Stimulated activated naive CD8-positive, alpha-beta T cell treated with anti-CD3 and anti-CD28 coated beads, Interleukin-15, amount 100 ng/mL, for 72 hours (primary cell): ENCODE measurements around the gene TAF8.

Experiments used
- ATAC-seq: fragments of 150-1000 bp; cut with Tn5 transposase; 2 replicates; pipeline ENCODE4 v1.10.0; 2021; ENCODE audit warnings: mild to moderate bottlenecking, moderate library complexity
- DNase-seq, 2 donors: peaks; one replicate each; pipeline ENCODE4 v3.0.0; 2021 to 2022
- H3K27ac Mint-ChIP-seq, 2 donors: one replicate each; pipeline ENCODE4 v1.8.0; 2022; ENCODE audit warnings: mild to moderate bottlenecking in 2 of 2, mixed read lengths in 2 of 2, moderate library complexity in 2 of 2
- H3K27me3 Mint-ChIP-seq: one replicate; pipeline ENCODE4 v1.8.0; 2022; ENCODE audit warnings: mixed read lengths
- H3K4me1 Mint-ChIP-seq: one replicate; pipeline ENCODE4 v1.8.0; 2022; ENCODE audit warnings: mild to moderate bottlenecking, mixed read lengths
- H3K4me3 Mint-ChIP-seq, 2 donors: one replicate each; pipeline ENCODE4 v1.8.0; 2022; ENCODE audit warnings: mild to moderate bottlenecking in 2 of 2, mixed read lengths in 2 of 2, moderate library complexity in 1 of 2
- H3K9me3 Mint-ChIP-seq, 2 donors: one replicate each; pipeline ENCODE4 v1.8.0; 2022; ENCODE audit warnings: mixed read lengths in 2 of 2

Gene TAF8

DNA sequence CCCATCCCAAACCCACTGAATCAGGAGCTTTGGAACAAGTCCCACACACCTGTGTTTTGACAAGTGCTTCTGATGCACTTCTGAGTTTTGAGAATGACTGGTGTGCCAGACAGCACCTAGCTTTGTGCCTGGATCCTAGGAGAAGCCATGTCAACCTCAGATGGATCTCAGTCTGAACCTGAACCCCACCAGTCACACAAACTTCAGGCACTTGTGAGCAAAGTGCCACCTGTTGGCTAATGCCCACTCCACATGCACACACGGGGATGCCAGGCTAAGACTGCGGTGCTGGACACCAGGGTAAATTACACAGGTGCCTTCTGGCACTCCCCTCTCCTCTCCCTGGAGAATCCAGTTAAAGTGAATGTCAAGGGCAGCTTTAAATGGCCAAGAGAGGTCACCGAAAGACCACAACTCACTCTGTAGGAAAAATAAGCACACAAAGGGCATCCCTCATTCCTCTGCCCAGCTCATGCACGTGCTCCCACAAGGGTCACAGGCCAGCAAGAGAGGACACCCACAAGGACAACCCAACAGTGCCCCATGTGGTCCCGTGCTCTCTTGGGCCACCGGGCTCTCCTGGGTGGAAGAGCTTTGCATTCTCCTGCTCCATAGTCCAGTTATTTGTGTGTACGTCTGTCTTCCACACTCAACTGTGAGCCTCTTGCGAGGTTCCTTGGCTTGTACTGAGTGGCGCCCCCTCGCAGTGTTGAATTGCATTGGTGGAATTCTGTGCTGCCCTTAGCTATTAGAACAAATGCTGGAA, 45.6 kb downstream of the TAF8 start:
- DNase-seq (no peak), ATAC-seq (no peak)
- no peak overlapping the region for H3K4me3 Mint-ChIP-seq
- H3K27ac Mint-ChIP-seq: no peak overlapping the region
- H3K9me3 Mint-ChIP-seq: no peaks in the 10 kb centered on the region
- H3K4me1 Mint-ChIP-seq: peaks cover 27% of the 10 kb centered on the region
- no peaks in the 10 kb centered on the region for H3K27me3 Mint-ChIP-seq

DNA sequence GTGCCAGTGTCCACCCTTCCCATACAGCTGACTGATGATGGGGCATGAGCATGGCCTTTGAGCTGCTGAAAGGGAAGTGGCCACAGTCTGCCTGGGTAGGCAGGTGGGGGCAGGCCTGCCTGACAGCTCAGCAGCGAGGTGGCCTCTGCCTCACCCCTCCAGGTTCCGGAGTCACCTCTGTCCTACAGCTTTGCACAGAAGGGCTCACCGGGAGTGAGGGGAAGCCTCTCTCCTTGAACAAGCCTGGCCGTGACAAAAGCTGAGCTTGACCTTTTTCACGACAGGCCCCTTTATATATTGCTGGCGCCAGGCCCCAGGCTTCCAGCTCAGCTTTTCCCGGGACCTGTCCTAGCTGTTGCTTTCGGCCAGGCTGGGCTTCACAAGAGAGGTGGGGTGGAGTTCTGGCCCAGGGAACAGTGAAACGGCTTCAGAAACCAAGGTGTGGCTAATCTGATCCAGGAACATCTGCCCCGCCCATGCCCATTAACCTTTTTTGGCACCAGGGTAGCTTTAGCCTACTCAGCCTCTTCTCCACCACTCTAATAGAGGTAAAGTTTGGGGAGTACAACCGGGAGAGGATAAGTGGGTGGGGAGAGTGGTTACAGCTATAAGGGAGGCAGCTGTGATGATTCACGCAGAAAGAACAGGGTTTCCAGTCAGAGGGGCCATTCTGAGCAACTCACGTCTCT, 49.2 kb downstream of the TAF8 start:
- H3K27me3 Mint-ChIP-seq: no peaks in the 10 kb centered on the region
- peak; percentile 61 for ATAC-seq
- peak overlapping the region; percentile 14 to 83 for H3K27ac Mint-ChIP-seq
- peaks cover 43% of the 10 kb centered on the region for H3K4me1 Mint-ChIP-seq
- peak overlapping the region; percentile 53 to 66 for H3K4me3 Mint-ChIP-seq
- H3K9me3 Mint-ChIP-seq: no peaks in the 10 kb centered on the region
- peak in 1 of 2 donors; percentile 34 for DNase-seq

DNA sequence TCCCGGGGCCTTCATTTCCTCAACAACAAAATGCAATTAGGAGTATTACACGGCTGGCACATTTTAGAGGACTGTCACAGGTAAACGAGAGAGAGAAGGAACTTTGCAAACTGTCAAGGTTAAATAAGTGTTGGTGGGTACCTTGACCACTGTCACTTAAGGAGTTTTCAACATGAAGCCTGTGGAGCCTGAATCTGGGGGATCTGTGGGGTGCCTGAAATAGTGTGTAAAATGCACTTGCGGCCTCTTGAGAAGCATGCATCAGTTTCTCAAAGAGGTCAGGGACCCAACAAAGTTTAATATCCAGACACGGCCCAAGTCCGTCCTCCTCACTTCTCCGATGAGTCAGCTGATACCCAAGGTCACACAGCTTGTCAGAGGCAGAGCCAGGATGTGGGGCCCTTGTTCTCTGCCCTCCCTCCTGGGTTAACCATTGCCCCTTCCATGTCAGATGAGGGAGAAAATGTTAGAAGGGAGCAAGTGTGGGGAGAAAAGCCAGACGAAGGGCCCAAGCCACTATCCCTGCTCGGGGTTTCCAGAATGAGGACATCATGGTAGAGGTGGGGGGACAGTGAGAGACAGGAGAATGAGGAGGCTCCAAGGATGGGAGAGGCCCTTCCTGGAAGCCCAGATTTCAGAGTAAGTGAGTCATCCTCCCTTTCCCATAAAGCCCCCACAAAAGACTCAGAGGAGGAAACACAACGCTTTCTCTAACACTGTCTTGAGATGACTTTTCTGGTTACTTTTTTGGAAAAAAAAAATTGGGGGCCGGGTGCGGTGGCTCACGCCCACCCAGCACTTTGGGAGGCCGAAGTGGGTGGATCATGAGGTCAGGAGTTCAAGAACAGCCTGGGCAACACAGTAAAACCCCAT, 49.9 kb downstream of the TAF8 start:
- no peaks in the 10 kb centered on the region for H3K27me3 Mint-ChIP-seq
- peak overlapping the region; percentile 14 to 83 for H3K27ac Mint-ChIP-seq
- peaks cover 43% of the 10 kb centered on the region for H3K4me1 Mint-ChIP-seq
- ATAC-seq (peak; percentile 60), DNase-seq (peak in 1 of 2 donors; percentile 62)
- H3K4me3 Mint-ChIP-seq: peak overlapping the region; percentile 53 to 66
- H3K9me3 Mint-ChIP-seq: no peaks in the 10 kb centered on the region

DNA sequence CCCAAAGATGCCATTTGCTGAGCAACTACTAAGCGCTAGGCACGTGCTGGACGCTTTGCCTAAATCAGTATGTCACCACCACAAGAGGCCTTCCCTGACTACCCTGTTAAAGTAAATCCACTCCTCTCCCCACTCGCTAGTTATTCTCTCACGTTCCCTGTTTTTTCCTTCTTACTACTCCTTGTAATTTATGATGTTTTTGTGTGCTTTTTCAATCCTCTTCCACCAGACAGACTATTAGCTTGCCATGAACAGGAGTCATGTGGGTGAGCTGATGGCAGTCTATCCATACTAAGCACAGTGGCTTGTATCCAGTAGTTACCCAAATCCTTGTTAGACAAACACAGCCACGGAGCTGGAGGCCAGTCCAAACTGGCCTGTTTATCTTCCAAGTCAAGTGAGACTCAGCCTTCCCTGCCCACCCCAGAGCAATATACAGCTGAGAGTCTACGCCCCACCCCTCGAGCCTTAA, 50.9 kb downstream of the TAF8 start:
- peaks cover 43% of the 10 kb centered on the region for H3K4me1 Mint-ChIP-seq
- no peaks in the 10 kb centered on the region for H3K9me3 Mint-ChIP-seq
- H3K27ac Mint-ChIP-seq: peak overlapping the region in 1 of 2 donors; percentile 69
- peak overlapping the region in 1 of 2 donors; percentile 46 for H3K4me3 Mint-ChIP-seq
- ATAC-seq (no peak), DNase-seq (no peak)
- H3K27me3 Mint-ChIP-seq: no peaks in the 10 kb centered on the region

DNA sequence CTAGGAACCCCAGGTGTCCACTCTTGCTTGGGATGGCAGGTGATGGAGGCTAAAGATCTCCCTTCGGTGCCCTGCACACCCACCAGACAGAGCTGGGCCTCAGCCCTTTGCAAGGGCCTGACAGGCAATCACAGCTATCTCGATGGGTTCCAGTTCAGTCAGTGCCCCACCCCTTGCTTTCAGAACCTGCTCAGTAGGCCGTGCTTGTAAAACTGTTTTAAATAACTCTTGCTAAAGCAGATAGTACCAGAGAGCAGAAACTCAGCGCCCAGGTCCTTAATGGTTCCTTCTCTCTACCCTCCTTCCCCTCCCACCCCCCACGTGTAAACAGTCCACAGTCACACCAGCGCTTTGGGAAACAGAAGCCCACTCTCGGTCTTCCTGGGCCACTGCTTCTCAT, 52.9 kb downstream of the TAF8 start:
- ATAC-seq: no peak
- no peaks in the 10 kb centered on the region for H3K27me3 Mint-ChIP-seq
- no peak for DNase-seq
- H3K9me3 Mint-ChIP-seq: no peaks in the 10 kb centered on the region
- H3K4me1 Mint-ChIP-seq: peaks cover 36% of the 10 kb centered on the region
- no peak overlapping the region for H3K27ac Mint-ChIP-seq
- peak overlapping the region; percentile 80 to 83 for H3K4me3 Mint-ChIP-seq

DNA sequence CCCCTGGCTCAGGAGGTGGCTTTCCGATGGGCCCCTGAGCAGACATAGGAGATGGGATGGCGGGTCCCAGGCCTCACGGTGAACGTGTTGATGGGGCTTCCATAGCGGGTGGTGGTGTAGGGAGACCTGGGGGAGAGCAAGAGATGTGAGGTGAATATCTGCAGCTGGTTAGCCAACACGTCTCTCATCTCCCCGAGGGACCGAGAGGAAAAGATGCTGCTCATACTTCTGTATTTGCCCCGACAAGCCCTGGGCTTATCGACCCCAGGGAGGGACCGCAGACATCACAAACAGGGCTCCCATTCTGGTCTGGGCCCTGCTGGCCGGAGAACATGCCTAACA, 53.4 kb downstream of the TAF8 start:
- peaks cover 31% of the 10 kb centered on the region for H3K4me1 Mint-ChIP-seq
- peak; percentile 7 for ATAC-seq
- DNase-seq: no peak
- no peaks in the 10 kb centered on the region for H3K9me3 Mint-ChIP-seq
- peak overlapping the region; percentile 80 to 83 for H3K4me3 Mint-ChIP-seq
- H3K27ac Mint-ChIP-seq: peak overlapping the region; percentile 15 to 94
- H3K27me3 Mint-ChIP-seq: no peaks in the 10 kb centered on the region

DNA sequence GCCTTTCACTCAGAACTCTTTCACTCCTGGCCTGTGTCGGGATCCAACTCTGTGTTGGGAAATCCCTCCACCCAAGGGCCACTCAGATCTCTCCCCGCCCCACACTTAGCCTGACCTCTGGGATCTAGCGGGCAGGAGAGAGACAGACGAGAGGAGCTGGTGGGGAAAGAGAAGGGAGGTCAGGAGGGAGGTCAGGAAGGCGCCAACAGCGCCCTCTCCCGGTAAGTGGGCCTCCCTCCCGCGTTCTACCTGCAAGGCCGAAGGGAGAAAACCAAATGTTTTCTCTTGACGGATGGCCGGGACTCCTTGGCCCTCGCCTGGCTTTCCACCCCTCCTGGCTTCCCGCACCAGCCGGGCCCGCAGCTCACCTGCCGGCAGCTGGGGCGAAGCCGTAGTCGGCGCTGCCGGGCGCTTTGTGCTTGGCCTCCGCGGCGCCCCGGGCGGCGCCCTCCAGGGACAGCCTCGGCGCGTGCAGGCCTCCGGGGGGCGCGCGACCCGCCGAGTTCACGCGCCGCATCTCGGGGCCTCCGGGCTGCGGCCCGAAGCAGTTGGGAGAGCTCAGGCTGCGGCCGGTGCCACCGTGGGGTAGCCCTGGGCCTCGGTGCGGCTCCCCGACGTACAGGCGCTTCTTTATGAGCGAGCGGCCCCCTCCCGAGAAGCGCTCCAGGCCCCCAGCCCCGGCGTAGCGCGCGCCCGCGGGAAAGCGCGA, 53.9 kb downstream of the TAF8 start:
- no peaks in the 10 kb centered on the region for H3K27me3 Mint-ChIP-seq

DNA sequence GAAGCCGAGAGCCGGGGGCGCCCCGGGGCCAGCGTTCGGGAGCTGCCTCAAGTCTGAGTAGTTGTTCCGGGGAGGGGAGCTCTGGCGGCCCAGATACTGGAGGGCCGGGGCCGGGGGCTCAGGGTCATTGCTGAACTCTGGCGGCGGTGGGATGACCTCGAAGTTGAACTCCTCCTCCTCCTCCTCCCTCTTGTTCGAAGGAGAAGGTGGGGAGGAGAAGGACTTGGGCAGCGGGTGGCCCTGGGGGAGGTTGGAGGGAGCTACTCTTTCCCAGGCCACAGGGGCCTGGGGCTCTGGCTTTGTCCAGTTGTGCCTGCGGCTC, 54.4 kb downstream of the TAF8 start:
- no peaks in the 10 kb centered on the region for H3K9me3 Mint-ChIP-seq
- H3K27ac Mint-ChIP-seq: peak overlapping the region; percentile 83 to 92
- H3K27me3 Mint-ChIP-seq: no peaks in the 10 kb centered on the region
- no peak for DNase-seq
- peak; percentile 47 for ATAC-seq
- H3K4me3 Mint-ChIP-seq: peak overlapping the region; percentile 80 to 83
- H3K4me1 Mint-ChIP-seq: peaks cover 27% of the 10 kb centered on the region

More for the DNA sequence above, 53.9 kb downstream of the TAF8 start:
- peaks cover 31% of the 10 kb centered on the region for H3K4me1 Mint-ChIP-seq
- H3K27ac Mint-ChIP-seq: peak overlapping the region; percentile 75 to 94
- H3K9me3 Mint-ChIP-seq: no peaks in the 10 kb centered on the region
- ATAC-seq: peak; percentile 83
- H3K4me3 Mint-ChIP-seq: peak overlapping the region; percentile 80 to 83
- DNase-seq: peak; percentile 84 to 86

DNA sequence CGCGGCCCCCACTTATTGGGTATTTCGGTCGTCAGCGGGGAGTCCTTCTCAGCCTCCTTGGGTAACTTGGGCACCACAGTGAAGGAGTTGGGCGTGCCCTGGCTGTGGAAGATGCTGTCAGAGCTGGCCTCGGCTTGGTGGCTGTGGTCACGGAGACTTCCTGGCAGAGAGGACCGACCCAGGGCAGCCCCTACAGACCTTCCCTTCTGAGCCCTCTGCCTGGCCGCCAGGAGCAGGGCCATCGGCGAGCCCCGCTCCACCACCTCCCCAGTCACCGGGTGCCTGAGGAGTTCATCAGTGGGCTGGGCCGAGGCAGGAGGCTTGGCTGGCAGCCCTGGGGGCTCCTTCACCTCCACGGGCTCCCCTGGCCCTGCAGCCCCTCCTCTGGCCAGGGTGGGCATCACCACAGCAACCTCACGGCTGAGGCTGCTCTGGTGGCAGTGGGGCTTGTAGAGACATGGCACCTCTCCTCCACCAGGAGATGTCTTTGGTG, 54.9 kb downstream of the TAF8 start:
- Mint-ChIP-seq H3K27me3 (no peaks in the 10 kb centered on the region), H3K9me3 (no peaks in the 10 kb centered on the region), H3K4me3 (peak overlapping the region; percentile 80 to 83), H3K27ac (peak overlapping the region; percentile 83 to 92), H3K4me1 (peaks cover 23% of the 10 kb centered on the region)
- DNase-seq (peak in 1 of 2 donors; percentile 23), ATAC-seq (no peak)

DNA sequence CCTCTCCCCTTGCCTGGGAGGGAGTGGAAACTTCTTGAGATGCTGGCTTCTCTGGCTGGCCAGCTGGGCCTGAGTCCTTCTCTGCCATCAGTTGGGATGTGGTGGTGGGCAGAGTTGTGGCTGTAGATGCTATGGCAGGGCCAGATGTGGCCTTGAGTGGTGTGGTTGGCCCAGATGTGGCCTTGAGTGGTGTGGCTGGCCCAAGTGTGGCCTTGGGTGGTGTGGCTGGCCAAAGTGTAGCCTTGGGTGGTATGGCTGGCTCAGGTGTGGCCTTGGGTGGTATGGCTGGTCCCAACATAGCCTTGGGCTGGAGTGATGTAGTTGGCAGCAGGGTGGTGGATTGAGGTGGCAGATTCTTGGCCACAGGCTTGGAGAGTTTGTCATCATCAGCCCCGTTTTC, 55.4 kb downstream of the TAF8 start:
- Mint-ChIP-seq H3K4me1 (peaks cover 18% of the 10 kb centered on the region), H3K4me3 (no peak overlapping the region), H3K27me3 (no peaks in the 10 kb centered on the region), H3K9me3 (no peaks in the 10 kb centered on the region), H3K27ac (peak overlapping the region in 1 of 2 donors; percentile 42)
- DNase-seq (no peak), ATAC-seq (no peak)

DNA sequence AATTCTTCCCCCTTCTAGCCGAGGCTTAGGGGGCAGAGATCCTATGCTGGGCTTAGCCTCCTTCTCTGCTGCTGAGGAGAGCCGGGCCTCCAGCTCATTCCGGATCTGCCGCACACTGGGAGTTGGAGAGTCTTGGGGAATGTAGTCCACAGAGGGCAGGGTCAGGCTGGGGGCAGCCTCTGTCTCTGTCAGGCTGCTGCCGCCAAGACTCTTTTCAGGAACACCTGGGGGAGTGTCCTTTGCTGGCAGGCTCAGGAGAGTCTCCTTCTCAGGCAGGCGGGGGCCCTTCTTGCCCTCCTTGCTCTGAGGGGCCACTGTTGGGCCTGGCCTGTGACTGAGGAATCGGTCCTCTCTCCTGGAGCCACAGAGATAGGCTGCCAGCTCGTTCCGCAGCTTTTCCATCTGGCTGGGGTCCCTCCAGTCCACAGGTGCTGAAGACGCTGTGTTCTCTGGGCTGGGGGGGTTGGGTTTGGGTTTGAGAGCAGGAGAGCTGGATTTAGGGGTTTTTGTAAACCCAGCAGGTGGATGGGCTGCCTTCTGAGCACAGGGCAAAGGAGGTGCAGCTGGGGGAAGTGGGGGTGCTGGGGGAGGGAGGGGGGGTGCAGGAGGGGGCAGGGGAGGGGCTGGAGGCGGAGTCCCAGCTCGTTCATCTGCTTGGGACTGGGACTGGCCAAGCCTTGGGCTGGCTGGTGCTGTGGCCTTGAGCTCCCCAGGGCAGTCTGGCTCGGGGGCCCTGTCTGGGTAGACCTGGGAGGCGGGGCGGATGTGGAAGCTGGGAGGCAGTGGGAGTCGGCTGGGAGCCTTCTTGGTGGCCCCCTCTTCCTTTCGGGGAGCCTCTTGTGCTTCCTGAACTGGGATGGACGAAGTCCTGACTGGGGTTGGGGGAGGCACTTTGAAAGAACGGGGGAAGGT, 56.0 kb downstream of the TAF8 start:
- Mint-ChIP-seq H3K9me3 (no peaks in the 10 kb centered on the region), H3K4me1 (peaks cover 12% of the 10 kb centered on the region)
- ATAC-seq: no peak

DNA sequence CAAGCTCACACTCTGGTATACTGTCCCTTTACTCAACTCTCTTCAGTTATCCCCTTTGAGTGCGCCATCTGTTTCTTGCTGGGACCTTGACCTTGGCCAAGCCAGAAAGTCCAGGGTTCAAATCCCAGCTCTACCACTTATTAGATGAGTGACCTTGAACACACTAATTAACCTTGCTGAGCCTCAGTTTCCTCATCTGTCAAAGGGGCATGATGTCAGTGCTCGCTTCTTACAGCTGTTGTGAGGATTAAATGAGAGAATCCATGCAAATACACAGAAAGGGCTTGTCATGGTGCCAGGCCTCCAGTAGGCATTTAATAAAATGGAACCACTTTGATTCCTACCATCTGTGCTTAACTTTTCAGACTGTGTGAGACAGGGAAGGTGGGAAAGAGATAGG, 57.7 kb downstream of the TAF8 start:
- no peaks in the 10 kb centered on the region for H3K9me3 Mint-ChIP-seq
- H3K4me3 Mint-ChIP-seq: no peak overlapping the region
- H3K27me3 Mint-ChIP-seq: no peaks in the 10 kb centered on the region
- H3K4me1 Mint-ChIP-seq: peaks cover 10% of the 10 kb centered on the region
- no peak overlapping the region for H3K27ac Mint-ChIP-seq
- ATAC-seq: no peak
- DNase-seq: no peak

More for the DNA sequence above, 56.0 kb downstream of the TAF8 start:
- DNase-seq: no peak
- Mint-ChIP-seq H3K27me3 (no peaks in the 10 kb centered on the region), H3K27ac (no peak overlapping the region), H3K4me3 (no peak overlapping the region)

DNA sequence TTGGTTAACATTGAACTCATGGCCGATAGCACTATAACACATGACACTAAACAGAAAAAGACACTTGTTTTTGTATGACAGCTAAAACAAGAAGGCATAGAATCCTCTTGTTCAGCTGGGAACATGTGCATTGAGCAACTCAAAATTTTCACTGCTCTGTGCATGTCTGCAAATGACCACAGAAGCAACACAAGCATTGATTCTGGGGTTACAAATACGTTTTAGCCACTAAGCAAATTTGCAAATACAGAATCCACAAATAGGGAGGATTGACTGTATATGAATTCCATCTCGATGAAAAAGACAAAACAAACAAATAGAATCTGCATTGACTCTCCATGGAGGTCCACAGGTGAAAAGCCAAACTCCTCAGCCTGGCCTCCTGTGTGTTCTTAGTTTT, 60.4 kb downstream of the TAF8 start:
- H3K27ac Mint-ChIP-seq: no peak overlapping the region
- no peaks in the 10 kb centered on the region for H3K27me3 Mint-ChIP-seq
- H3K4me3 Mint-ChIP-seq: no peak overlapping the region
- no peaks in the 10 kb centered on the region for H3K4me1 Mint-ChIP-seq
- ATAC-seq: no peak
- no peak for DNase-seq
- H3K9me3 Mint-ChIP-seq: no peaks in the 10 kb centered on the region

DNA sequence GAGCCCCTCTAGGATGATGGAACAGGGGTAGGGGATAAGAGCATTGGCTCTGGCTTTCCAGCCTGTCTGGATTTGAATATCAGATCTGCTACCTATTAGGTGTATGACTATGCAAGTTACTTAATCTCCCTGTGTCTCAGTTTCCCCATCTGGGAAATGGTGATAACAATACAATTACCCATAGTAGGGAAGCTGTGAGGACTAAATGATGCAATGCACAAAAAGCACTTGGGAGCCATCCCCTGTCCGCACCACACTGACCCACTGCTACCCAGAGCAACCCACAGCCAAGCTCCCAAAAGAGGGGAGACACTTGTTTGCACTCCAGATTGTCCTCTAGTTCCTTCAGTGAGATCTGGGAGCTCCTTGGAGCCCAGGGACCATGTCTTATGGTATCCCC, 62.0 kb downstream of the TAF8 start:
- no peak overlapping the region for H3K27ac Mint-ChIP-seq
- DNase-seq (no peak), ATAC-seq (no peak)
- H3K4me1 Mint-ChIP-seq: no peaks in the 10 kb centered on the region
- no peak overlapping the region for H3K4me3 Mint-ChIP-seq
- H3K27me3 Mint-ChIP-seq: peaks cover 14% of the 10 kb centered on the region
- no peaks in the 10 kb centered on the region for H3K9me3 Mint-ChIP-seq
